Dermis microvascular lymphatic vessel endothelial cell (primary cell): ENCODE measurements around the gene HINFP. TPM values are rescaled to one million over a fixed set of nuclear protein-coding genes. Genes with fewer than 3 reads are reported as not detected.
"Not testable (repeated sequence)": the region's sequence is repeated elsewhere in the genome, so short reads cannot be mapped to it uniquely, and the experiment has no call there.

ENCODE experiments used
- DNase-seq, 2 donors: peaks; one replicate each; pipeline versions ENCODE4 v3.0.0 to v3.0.0-alpha.2; 2010; ENCODE audit warnings: low read depth in 2 of 2
- total RNA-seq: library from RNA; depleted of rRNA; stranded (reverse); fragments of >200 nt; gene quantifications from 2 replicates; pipeline ENCODE4 v1.2.1, GENCODE V29; 2014

Gene HINFP
- total RNA-seq, 1 donor from 2014 or later: 11.3 TPM

GRCh38 chr11:119117004-119117706 lies 4.2 kb upstream of the HINFP start:
- DNase-seq: no peak

DNA sequence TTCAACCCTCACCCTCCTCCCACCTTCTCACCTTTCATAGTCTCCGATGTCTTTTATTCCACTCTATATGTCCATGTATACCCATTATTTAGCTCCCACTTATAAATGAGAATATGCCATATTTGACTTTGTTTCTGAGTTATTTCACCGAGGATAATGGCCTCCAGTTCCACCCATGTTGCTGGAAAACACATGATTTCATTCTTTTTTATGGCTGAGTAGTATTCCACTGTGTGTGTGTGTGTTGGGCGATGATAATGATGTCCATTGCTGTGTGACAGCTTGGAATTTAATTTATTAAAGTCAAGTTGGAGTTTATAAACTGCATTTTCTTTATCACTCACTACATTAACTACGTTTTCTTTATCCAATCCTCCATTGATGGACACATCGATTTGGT lies 3.2 kb upstream of the HINFP start:
- DNase-seq: no peak

GRCh38 chr11:119118946-119119345 lies 2.4 kb upstream of the HINFP start:
- DNase-seq: no peak

DNA sequence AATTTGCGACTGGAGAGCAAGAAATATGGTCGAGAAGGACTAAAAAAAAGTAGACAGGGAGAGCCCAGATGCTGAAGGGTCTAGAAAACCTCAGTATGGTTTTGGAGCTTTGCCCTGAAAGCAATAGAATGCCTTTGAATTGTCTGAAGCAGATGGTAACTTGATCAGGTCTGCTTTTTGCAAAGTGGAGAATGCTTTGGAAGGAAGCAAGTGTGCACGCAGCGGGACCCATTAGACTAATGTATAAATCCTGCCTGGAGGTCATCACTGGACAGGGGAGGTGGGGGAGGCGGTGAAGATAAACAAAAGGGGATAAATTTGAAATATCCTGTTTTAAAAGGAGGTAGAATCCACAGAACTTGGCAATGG lies 757 bp upstream of the HINFP start:
- DNase-seq: peak in 1 of 2 donors; percentile 24

DNA sequence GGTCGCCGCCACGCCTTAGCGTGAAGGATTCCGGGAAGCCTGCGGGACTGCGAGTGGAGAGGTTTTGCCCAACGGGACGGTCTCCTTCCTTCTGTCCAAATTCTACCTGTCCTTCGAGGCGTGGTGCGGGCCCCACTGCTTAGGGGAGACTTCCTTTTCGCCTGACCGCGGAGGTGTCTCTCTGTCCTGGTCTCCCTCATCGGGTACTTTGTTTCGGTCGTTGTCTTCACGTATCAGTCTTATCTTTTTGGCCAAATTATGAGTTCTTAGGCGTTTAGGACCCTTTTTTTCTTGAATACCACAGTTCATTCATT lies 388 bp downstream of the HINFP start:
- no peak for DNase-seq

DNA sequence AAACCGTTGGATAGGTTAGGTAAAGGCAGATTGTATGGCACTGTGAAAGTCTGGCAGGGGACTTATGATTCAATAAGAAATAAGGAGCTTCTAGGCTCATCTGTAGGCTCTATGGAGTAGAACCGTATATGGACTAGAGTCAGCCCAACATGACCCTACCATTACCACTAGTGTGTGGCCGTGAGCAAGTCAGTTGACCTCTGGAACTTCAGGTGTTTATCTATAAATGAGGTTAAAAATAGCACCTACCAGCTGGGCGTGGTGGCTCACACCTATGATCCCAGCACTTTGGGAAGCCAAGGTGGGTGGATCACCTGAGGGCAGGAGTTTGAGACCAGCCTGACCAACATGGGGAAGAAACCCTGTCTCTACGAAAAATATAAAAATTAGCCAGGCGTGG lies 4.4 kb downstream of the HINFP start:
- DNase-seq: no peak

GRCh38 chr11:119126675-119127268 lies 5.4 kb downstream of the HINFP start:
- no peak for DNase-seq

DNA sequence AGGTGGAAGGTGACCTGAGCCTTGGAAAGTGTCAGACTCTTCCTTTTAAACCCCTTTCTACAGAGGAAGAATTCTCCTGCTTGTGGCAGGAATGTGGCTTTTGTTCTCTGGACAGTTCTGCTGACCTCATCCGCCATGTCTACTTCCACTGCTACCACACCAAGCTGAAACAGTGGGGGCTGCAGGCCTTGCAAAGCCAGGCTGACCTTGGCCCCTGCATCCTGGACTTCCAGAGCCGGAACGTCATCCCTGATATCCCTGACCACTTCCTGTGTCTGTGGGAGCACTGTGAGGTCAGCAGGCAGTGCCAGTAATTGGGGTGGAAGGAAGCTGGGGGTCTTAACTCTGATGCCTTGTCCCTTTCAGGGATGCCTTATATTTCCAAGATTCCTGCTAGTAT lies 9.3 kb downstream of the HINFP start:
- DNase-seq: peak; percentile 9 to 16

DNA sequence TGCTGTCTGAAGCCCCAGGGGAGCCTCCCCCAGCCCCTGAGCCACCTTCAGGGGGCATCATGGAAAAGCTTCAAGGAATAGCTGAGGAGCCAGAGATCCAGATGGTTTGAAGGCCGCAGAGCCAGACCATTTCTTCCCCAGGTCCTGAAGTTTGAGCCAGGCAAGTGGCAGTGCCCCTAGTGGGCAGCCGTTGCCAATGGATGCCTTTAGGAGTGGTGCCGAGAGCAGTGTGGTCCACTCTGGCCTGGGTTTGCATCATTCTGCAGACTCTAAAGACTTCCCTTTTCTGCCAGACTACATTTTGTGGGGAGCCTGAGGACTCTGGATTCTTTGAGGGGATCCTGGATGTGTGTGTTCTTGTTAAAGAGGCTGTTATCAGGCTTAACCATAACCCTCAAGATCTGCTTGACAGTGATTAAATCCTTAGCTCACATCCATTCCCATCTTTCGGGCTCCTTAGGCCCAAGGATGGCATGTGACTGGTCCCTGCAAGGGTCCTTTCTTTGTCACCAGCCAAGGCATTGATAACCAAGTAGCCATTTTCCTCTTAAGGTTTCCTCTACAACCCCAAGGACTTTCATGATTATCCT lies 13.1 kb downstream of the HINFP start:
- no peak for DNase-seq

GRCh38 chr11:119139276-119139675 lies 17.9 kb downstream of the HINFP start:
- not testable (repeated sequence) for DNase-seq

- peak; percentile 62 to 81 for DNase-seq
Observed at GRCh38 chr11:119144825-119145486, 23.6 kb downstream of the HINFP start.

DNA sequence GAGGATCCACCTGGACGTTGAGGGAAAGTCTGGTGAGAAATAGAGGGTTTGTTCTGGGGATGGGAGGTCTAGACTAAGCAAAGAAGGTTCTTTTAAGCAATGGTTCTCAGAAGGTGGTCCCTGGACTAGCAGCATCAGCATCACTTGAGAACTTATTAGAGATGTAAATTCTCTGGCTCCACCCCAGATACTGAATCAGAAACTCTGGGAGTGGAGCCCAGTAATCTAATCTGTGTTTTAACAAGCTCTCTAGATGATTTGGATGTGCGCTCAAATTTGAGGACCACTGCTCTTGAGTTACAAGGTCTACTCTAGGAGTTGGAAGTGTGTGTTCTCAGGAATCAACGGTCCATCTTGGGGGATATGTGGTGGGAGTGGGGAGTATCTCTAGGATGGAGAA lies 24.2 kb downstream of the HINFP start:
- DNase-seq: no peak

GRCh38 chr11:119147604-119148333 lies 26.4 kb downstream of the HINFP start:
- DNase-seq: no peak

- no peak for DNase-seq
Observed at GRCh38 chr11:119148720-119149017, 27.3 kb downstream of the HINFP start.

DNA sequence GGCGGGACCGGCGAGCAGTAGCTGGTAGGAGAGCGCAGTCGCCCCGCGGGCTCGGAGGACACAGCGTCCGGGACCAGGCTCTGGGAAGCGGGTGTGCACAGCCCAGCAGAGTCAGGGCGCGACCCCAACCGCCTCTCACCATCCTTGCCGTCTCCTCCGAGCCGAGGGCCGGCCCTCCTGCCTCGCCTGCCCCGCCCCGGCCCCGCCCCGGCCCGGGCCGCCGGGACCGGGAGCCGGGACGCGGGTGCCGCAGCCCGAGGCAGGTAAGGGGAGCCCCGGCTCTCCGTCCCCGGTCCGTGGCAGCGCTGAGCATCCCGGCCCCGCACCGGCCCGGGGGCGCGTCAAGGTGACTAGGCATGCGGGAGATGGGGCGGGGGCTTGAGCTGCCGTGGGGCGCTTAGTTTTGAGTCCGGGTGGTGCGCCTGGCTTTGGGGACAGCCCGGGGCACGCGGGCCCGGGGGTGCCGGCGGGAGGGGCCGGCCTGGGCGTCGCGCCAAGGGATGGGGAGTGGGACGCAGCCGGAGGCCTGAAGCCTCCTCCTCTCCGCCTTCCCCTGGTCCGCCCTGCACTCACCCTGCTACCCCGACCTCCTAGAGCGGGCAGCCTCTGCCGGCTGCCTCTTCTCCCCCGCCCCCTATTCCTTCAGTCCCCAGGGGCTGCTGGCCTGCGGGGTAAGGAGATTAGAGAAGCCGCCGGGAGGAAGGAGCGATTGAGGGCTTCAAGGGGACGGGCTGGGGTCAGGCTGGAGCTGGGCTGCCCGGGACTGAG lies 27.8 kb downstream of the HINFP start, which contains the start of gene ABCG4:
ABCG4 (plus strand) TSS at position 35 of the 768 bp plus-strand sequence. CDS start 914 bp downstream, outside the sequence.
- DNase-seq: peak in 1 of 2 donors; percentile 23

- DNase-seq: no peak
Observed at GRCh38 chr11:119149786-119150275, 28.5 kb downstream of the HINFP start.

DNA sequence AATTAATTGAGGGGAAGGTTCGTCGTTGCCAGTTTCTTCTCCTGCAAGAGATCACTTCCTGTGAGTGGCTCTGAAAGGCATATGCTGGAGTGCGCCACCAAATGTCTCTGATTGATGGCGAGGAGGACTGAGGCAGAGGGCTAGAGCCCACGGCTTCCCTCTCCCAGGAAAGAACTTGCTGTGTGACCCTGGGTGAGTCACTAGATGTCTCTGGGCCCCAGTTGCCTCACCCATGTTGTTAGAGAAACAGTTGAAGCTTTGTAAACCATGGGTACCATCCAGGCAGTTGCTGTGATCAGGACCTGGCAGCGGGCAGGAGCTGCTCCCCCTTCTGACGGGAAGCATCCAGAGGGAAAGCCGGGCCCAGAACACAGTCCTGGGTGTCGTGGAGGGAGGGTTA lies 30.7 kb downstream of the HINFP start:
- no peak for DNase-seq

DNA sequence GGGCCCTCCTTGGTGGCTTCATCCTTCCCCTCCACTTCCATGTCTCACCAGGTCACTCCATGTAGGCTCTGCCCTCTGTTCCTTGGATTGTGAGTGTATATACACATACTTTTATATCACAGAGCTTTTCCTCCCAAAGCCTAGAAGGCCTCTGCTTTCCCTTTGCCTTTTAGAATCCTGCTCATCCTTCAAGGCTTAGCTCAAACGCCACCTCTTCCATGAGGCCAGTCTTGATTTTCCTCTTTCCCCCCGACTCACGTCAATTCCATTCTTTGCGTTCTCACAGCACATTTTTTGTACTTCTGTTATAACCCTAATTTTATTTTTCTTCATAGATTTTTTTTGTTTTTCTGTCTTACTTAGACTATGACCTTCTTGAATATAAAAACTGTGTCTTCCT lies 31.2 kb downstream of the HINFP start:
- DNase-seq: no peak

GRCh38 chr11:119153049-119153818 lies 31.9 kb downstream of the HINFP start:
- no peak for DNase-seq

- DNase-seq: no peak
Observed at GRCh38 chr11:119154178-119154577, 32.8 kb downstream of the HINFP start.
